Measurements from ENCODE around the gene APLN.

The APLN gene

DNA sequence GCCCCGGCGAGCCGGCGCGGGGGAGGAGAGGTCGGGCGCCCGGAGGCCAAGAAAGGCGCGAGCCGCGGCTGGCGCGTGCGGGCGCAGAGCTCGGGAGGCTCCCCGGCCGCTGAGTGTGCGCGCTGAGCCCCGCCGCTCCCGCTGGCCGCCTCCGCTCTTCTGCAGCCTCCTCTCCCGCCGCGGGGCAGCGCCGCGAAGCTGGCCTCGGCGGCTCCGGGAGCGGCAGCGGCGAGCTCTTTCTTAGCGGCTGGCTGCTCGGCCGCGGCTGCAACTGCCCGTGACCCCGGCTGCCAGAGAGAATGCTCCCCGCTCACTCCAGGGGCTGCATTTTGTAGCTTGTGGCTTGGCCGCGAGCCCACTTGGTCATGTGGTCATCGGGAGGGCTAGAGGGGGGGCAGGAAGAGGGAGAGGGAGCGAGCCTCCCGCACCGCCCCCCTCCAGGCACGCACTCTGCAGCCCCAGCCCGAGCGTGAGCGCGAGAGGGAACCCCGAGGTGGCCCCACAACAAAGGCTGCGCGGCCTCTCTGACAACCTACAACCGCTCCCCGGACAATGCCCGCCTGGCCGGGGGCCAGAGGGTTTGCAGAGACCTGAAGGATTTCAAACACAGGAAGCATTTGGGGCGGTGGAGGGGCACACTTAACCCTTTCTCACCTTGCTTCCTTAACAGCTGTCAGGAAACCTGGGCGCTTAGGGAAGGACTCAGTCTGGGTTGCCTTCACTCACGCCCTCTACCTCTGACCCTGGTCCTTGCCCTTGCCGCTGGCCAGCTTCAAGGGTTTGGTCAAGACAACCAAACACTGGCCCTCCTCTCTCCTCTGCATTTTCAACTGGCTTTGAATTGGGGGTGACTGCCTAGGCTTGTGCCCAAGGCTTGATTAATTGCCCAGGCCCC, at the start of gene APLN:
Gene APLN (minus strand): TSS at position 305 of the 895 bp plus-strand sequence. CDS start 326 bp downstream, outside the sequence.
- DNase-seq = peak in 1 of 2 donors; percentile 51

DNA sequence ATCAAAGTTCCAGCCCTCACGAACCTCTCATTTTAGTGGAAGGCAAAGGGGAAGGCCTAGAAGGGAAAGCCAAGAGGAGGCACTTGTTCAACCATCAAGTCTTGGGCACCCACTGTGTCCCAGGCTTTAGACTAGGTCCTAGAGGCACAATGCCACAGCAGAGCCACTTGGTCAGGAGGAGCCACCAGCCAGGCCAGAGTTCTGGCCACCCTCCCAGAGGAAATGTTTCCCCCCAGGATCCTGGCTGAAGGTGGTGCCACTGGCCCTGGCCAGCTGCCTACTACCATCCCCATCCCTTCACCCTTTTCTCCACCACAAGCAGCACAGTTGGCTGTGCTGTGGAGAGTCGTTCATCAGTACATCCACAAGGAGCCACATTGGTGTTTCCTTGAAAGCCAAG, 49.7 kb upstream of the APLN start:
- DNase-seq = no peak

DNA sequence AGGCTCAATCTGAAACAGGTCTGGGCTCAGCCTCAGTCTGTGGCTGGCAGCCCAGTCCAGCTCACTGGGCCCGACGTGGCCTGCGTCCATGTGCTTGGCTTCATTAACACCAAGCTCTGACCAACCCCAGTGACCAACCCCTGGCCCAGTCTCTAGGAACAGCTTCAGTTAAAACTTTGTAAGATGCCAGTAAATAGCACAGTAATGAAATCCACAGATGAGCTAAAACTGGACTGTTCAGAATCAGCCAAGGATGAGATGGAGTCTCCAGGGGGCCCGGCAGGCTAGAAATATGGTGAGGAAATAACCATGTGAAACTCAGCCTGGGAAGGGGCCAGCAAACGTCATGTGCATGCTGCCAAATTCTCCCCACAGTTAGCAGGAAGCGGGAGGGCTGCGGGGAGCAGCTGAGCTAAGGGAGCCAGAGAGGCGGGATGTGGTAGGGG, 46.9 kb upstream of the APLN start:
- DNase-seq = peak; percentile 8 to 10

DNA sequence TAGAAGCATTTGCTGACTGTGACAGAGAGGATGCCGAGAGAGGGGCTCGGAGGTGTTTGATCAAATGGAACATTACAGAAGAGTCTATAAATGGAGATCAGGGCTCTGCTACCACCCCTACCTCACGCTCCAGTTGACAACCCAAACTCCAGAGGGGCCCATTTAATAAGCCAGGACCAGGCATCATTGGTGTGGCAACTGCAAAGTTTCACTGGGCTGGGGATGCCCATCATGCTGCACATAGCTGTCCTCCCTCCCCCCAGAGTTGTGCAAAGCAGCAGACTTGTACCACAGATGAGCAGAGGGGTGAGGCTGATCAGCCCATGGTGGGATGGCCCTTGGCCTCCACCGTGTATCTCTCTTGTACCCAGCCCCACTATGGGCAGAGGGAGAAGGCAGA, 45.8 kb upstream of the APLN start:
- DNase-seq = no peak

DNA sequence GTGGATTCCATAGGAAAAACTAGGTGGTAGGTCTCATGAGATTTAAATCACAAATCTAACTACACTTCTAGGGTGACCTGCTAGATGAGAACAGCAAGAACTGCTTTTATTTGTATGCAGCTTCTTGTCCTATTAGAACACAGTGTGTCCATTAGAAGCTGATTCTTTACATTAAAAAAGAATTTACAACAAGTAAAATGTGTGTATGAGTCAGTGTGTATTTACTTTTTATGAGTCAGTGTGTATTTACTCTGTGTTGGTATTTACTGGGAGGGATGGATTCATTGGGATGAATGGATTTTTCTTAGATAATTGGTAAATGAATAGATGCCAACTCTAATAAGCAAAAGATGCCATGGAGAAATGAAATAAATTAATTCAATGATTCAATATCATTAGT, 43.4 kb upstream of the APLN start:
- no peak for DNase-seq

GRCh38 chrX:129697204-129697829, 42.6 kb upstream of the APLN start:
- DNase-seq = no peak

GRCh38 chrX:129696463-129697155, 41.9 kb upstream of the APLN start:
- DNase-seq = no peak

GRCh38 chrX:129695937-129696336, 41.2 kb upstream of the APLN start:
- DNase-seq = no peak

DNA sequence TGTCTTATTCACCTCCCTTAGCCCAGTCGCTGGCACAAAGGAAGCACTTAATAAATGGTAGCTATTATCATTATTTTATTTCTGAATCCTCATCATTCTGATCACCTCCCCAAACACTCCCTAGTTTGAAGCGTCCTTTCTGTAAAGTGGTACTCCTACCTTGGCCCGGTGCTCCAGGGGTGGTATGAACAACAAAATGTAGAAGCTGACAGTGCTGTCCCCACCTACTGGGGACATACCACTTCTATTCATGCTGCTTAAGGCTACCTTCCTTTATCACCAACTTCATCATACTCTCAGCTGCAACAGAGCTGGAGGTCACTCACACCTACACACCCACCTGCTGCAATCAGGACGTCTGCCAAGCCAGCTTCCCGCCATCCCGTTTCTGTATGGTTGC, 40.8 kb upstream of the APLN start:
- no peak for DNase-seq

DNA sequence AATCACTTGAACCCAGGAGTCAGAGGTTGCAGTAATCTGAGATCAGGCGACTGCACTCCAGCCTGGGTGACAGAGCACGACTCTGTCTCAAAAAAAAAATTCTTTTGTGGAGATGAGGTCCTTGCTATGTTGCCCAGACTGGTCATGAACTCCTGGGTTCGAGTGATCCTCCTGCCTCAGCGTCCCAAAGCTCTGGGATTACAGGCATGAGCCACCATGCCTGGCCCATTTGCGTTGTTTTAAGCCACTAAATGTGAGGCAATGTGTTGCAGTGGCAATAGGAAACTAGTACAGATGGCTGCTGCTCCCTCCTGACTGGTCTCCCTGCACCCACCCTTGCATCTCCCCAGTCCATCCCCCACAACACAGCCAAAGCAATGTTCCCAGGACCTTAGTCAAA, 40.0 kb upstream of the APLN start:
- no peak for DNase-seq

DNA sequence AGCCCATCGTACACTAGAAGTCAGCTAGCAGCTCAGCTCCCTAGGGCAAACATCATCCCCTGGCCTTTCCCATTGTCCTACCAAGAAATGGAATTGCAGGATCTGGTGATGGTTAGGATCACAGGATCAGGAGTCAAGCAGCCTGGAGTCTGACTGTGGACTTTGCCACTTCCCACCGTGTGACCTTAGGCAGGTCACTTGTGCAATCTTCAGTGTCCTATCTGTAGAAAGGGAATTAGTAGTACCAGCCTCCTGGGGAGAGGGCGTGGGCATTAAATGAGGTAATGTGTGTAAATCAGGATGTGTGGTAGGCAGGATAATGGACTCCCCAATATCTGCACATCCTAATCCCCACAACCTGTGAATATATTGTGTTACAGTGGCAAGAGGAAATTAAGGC, 38.6 kb upstream of the APLN start:
- no peak for DNase-seq

- DNase-seq = no peak
Measured at GRCh38 chrX:129690435-129690834, 35.7 kb upstream of the APLN start.

- DNase-seq = no peak
Measured at GRCh38 chrX:129689796-129690195, 35.0 kb upstream of the APLN start.

DNA sequence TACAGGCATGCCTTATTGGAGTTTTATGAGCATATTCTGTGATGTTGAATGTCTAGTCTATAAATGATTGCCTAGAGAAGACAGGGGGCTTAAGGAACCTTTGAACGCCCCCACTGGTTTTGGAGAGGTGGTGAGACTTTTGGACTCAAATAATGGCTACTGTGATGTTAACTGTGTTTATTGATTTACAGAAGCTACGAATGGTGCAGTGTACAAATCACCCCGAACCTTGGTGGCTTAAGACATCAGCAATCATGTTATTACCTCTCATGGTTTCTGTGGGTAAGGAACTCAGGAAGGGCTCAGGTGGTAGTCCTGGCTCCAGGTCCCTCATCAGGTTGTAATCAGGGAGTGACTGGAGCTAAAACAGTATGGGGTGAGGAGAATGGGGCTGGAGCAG, 33.3 kb upstream of the APLN start:
- DNase-seq = no peak

DNA sequence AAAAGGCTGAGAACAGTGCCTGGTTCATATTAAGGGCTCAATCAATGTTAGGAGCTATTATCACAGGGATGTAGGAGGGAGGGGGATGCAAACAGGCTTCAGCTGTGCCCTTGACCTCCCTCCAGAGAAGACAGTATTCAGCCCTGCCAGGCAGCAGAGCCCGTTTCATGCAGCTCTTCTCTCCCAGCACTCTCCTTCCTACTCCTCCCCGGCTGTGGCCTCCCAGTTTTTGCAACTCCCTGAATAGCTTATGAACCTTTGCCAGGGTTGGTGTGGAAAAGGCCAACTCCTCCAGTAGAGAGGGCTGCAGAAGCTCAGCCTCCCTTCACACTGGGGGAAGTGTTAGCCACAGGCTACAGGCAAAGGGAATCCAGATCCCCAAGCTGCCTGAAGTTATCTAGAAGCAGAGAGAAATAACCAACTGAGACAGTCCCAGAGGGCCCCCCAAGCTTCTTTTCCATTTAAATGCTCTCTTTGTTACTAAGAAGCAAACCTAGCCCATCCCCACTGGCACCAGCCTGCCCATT, 31.7 kb upstream of the APLN start:
- peak; percentile 18 to 41 for DNase-seq

- DNase-seq = no peak
Measured at GRCh38 chrX:129682979-129683378, 28.2 kb upstream of the APLN start.

DNA sequence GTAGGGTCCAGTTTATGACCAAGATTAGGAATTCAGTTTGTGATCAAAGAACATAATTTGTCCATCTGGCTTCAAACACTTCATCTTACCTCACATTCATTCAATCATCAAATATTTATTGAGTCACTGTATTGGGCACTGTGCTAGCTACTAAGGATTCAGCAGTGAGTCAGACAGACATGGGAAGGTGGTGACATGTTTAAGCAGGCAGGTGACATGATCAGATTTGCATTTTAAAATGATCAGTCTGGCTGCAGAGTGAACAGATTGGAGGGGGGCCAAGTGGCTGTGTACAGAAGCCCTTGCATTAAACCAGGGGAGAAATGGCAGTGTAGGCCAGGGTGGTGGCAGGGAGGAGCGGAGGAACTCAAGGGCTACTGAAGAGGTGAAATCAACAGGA, 25.1 kb upstream of the APLN start:
- DNase-seq = no peak

GRCh38 chrX:129678614-129679195, 23.9 kb upstream of the APLN start:
- DNase-seq = no peak

DNA sequence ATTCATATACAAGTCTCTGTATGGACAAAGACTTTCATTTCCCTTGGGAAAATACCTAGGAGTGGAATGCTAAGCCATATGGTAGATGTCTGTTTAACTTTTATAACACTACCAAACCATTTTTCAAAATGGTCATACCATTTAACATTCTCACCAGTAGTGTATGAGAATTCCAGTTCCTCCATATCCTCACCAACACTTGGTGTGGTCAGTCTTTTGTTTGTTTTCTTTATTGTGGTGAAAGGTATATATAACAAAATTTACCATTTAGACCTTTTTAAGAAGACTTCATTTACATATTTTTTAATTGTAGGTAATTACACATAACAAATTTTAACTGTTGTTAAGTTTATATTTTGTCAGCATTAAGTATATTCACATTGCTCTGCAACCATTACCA, 12.7 kb upstream of the APLN start:
- DNase-seq = no peak

DNA sequence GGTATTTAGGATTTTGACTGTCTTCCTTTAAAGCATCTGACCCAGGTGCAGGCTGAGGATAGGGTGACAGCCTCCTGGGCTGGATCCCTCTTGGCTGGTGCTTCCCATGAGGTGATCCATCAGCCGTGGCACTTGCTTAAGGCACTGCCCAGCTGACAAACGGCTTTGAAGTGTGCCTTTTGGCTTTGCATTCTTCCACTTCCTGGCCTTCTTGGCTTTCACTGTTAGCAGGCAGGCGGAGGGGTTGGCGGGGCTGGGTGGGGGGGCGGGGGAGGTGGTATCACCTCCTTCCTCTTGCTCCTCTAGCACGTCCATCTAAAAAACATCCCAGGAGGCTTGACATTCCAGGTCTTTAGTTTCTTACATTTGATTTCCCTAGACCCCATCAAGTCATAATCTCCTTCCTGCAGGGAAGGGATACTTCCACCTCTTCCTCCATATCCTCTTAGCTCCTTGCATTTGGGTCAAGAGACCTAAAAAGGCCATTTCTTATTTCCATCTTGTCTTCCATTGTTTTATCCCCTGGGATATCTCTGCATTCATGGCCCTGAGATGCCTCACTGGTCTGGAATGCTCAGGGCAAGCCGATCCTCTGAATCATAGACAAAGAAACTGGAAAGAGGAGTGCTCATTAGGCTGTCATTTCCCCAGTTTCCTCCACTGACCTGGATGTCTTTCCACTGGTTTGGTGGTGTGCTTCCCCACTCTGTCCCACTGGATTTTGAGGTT, 11.3 kb upstream of the APLN start:
- DNase-seq = no peak

- DNase-seq = no peak
Measured at GRCh38 chrX:129663171-129663570, 8.4 kb upstream of the APLN start.

DNA sequence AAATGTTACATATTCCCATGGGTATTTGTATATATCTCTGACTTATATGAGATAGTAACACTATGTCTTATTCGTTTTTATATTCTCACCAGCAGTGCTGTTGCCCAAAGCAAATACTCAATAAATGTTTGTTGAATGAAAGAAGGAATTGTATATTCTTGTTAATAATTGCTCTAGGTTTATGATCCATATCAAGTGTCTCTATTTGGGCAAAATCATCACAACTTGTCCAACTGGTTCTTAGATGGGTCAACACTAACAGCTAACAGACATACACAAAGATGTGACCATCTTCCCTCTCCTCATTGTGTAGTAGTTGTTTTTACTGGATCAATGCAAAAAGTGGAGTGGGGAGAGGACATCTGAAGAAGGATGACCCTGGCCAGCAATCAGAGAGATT, 6.6 kb upstream of the APLN start:
- no peak for DNase-seq
